K562 (cell line): Measurements from ENCODE around the gene SLC44A1.

Experiments
- ATF7 ChIP-seq: fragments of 450-650 bp; IDR thresholded peaks from 2 replicates; pipeline ENCODE4 v1.7.1; 2014; ENCODE audit warnings: mild to moderate bottlenecking, moderate library complexity
- CEBPB ChIP-seq: fragments of 450-650 bp; IDR thresholded peaks from 2 replicates; pipeline ENCODE4 v1.6.1; 2016; ENCODE audit warnings: missing genetic modification characterization, missing compliant biosample characterization
- CTCF ChIP-seq, 3 experiments: IDR thresholded peaks in 2 of 3; conservative IDR thresholded peaks in 1 of 3; 2 replicates each; pipeline ENCODE4 v1.5.1; 2011 to 2012; ENCODE audit warnings: low read length in 3 of 3, mild to moderate bottlenecking in 3 of 3, control low read depth in 2 of 3, improper control_type of control experiment in 1 of 3, inconsistent platforms in 1 of 3, low read depth in 1 of 3, mixed read lengths in 1 of 3, moderate library complexity in 1 of 3; ENCODE audit not compliant: insufficient read depth in 2 of 3
- HBP1 ChIP-seq: fragments of 450-650 bp; formaldehyde crosslinking; IDR thresholded peaks from 2 replicates; pipeline ENCODE4 v1.4.0; 2022; ENCODE audit warnings: missing genetic modification characterization
- KDM1A ChIP-seq, 2 experiments: fragments of 450-650 bp; IDR thresholded peaks; 2 replicates each; pipeline ENCODE4 v1.6.1; 2016; ENCODE audit warnings: mild to moderate bottlenecking in 2 of 2
- KLF16 ChIP-seq: IDR thresholded peaks from 2 replicates; pipeline ENCODE4 v1.6.1; 2016; ENCODE audit warnings: antibody characterized with exemption
- MCM2 ChIP-seq: fragments of 450-650 bp; IDR thresholded peaks from 2 replicates; pipeline ENCODE4 v1.6.1; 2017; ENCODE audit warnings: low read depth, mild to moderate bottlenecking
- POLR2A ChIP-seq: fragments of 450-650 bp; conservative IDR thresholded peaks from 2 replicates; pipeline ENCODE4 v1.6.1; 2016
- RREB1 ChIP-seq: fragments of 250-450 bp; sonication (Bioruptor Pico); IDR thresholded peaks from 2 replicates; pipeline ENCODE4 v1.4.0; 2020
- TARDBP ChIP-seq: fragments of 450-650 bp; IDR thresholded peaks from 2 replicates; pipeline ENCODE4 v1.6.1; 2016
- ZNF143 ChIP-seq: sonication (generic); formaldehyde crosslinking; IDR thresholded peaks from 2 replicates; pipeline ENCODE4 v1.9.0; 2022; ENCODE audit warnings: mild to moderate bottlenecking, missing genetic modification reagents
- ZNF384 ChIP-seq: IDR thresholded peaks from 2 replicates; pipeline ENCODE4 v1.6.1; 2012; ENCODE audit warnings: low read depth, low read length, improper control_type of control experiment
- ZNF764 ChIP-seq: fragments of 250-450 bp; sonication (Bioruptor Pico); IDR thresholded peaks from 2 replicates; pipeline ENCODE4 v1.4.0; 2020; ENCODE audit warnings: low read depth, mild to moderate bottlenecking, moderate library complexity
- ZNF79 ChIP-seq: fragments of 250-450 bp; sonication (Bioruptor Pico); IDR thresholded peaks from 2 replicates; pipeline ENCODE4 v1.4.0; 2020; ENCODE audit warnings: low read depth, mild to moderate bottlenecking, moderate library complexity

- no peak for TF ChIP-seq ZNF384
- no peak for TF ChIP-seq CTCF (IDR thresholded peaks at IDR 0.05 in 2 of 3, conservative IDR thresholded peaks at IDR 0.05 in 1 of 3; ENCODE audit: insufficient read depth in 2 of 3, low read depth in 1 of 3, low read length in 3 of 3)
- TF ChIP-seq ZNF764 (CRISPR knock-in tag) = no peak
- TF ChIP-seq KDM1A (IDR thresholded peaks at IDR 0.05) = no peak
- no peak for TF ChIP-seq ATF7
- no peak for TF ChIP-seq RREB1
- TF ChIP-seq MCM2 = no peak
- TF ChIP-seq ZNF143 = no peak
- no peak for TF ChIP-seq ZNF79 (CRISPR knock-in tag)
- TF ChIP-seq TARDBP = no peak
- TF ChIP-seq HBP1 (CRISPR knock-in tag) = no peak
- no peak for TF ChIP-seq KLF16
- TF ChIP-seq CEBPB (tag) = no peak
- TF ChIP-seq POLR2A = no peak
These were observed 214.0 kb downstream of the SLC44A1 start for GRCh38 chr9:105458404-105458803.
